Erythroblast (primary cell): ENCODE results near the gene RSAD1.

ENCODE experiments used
- DNase-seq, 2 experiments: peaks; one replicate each; lab custom pipeline; 2025; lab: John Stamatoyannopoulos, UW
- GATA1 ChIP-seq: IDR thresholded peaks from 2 replicates; pipeline ENCODE4 v1.6.1; 2011; ENCODE audit warnings: low read depth, mild to moderate bottlenecking, control low read depth, low read length, moderate library complexity
- POLR2A ChIP-seq: IDR thresholded peaks from 2 replicates; pipeline ENCODE4 v1.6.1; 2011; ENCODE audit warnings: mild to moderate bottlenecking, low read length

The RSAD1 gene

DNA sequence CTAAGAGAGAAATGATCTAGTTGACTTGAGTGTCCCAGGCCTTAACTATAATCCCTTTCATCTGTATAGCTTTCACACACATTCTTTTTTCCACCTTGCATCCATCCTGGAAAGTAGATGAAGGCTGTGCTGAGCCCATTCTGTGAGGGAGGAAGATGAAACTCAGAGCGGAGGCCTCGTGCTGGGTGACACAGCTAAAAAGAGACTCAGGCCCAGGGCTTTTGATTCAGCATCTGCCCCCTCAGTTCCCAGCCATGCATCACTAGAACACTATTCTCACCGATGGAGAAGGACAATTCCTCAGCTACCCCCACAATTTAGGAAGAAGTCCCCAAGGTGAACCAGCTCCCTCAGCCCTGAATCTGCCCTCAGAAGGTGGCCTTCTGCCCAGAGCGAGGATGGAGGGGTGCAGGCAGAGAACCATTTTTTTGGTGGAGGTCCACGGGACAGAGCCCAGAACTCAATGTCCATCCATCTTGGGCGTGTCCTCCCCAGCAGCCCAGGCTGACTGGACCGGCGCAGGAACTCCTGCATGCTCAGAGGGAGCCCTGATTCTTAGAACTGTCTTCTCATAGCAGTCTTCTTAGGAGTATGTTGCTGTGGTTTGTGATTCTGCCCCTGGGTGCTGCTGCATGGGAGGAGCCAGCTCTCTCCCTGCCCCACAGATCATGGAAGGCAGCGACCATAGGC, 23.8 kb downstream of the RSAD1 start:
- no peak for DNase-seq
- no peak for TF ChIP-seq POLR2A
- TF ChIP-seq GATA1, result no peak

DNA sequence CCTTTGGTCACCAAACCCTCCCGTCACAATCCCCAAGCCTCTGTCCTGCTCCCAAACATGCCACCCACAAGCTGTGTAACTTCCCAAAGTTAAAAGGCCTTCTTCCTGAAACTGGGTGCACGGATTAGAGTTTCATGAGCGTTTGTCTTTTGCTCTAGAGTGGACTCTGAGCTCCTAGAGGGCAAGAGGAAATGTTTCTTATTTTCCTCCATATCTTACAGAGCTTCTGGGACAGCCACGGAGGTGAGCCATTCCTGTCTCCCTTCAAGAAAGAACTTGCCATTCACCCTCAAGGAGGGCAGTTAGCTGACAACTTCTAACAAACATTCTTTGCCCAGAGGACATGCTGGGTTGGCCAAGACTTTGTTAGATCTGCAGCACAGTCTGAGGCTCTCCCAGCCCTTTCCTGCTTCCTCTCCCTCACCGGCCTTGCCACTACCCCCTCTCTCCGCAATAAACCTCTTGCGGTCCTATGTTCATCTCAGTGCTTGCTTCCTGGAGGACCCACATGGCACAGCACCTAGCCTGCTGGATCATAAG, 27.0 kb downstream of the RSAD1 start:
- no peak for DNase-seq
- no peak for TF ChIP-seq POLR2A
- TF ChIP-seq GATA1, result no peak

DNA sequence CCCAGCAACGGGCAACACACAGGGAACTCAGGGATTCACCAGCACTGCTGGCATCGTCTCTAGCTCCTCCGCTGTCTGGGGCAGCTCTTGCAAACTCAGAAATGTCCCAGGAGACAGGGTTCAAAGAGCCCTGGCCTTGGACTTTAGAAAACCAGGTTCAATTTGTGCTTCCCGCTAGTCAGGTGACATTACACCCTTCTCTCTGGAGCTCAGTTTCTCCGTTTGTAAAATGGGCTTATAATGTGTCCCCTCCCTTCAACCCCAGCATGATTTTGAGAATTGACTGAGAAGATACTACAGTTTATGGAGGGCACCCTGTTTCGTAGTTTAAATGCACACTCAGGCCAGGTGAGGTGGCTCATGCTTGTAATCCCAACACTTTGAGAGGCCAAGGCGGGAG, 27.6 kb downstream of the RSAD1 start:
- TF ChIP-seq POLR2A, result no peak
- no peak for TF ChIP-seq GATA1
- DNase-seq, result no peak

DNA sequence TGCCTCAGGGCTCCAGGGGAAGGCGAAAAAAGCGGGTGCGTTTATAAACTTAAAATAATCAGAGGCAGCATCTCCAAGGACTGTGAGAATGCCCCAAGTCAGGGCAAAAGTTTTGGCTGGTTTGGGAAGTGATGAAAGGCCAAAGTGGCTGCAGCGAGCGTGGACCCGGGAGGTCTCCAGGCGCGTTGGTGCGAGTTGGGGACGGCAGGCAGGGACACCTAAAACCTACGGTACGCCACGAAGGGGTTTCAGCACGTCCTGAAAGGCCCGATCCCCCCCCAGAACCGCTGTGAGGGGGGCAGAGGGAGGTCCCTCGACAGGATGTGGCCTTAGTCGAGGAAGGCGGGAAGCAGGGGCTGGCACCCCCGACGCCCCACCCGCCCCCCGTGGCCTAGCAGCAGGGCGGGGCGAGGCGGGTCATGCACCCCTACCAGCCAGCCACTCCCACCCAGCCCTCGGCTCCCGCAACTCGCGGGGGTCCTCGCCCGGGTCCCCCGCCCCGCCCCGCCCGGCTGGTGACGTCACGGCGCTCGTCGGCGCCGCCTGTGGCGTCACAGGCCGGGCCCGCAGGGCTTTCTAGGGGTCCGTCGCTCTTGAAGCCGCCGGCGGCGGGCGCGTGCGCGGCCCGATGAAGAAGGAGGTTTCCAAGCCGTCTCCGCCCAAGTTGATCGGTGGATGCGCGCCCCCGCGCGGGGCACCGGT, 29.4 kb downstream of the RSAD1 start, which contains the start of gene MYCBPAP:
MYCBPAP (plus strand) TSS at position 569 of the 702 bp plus-strand sequence. CDS start 236 bp downstream, outside the sequence.
- DNase-seq, result peak; percentile 92
- TF ChIP-seq GATA1, result no peak
- no peak for TF ChIP-seq POLR2A

DNA sequence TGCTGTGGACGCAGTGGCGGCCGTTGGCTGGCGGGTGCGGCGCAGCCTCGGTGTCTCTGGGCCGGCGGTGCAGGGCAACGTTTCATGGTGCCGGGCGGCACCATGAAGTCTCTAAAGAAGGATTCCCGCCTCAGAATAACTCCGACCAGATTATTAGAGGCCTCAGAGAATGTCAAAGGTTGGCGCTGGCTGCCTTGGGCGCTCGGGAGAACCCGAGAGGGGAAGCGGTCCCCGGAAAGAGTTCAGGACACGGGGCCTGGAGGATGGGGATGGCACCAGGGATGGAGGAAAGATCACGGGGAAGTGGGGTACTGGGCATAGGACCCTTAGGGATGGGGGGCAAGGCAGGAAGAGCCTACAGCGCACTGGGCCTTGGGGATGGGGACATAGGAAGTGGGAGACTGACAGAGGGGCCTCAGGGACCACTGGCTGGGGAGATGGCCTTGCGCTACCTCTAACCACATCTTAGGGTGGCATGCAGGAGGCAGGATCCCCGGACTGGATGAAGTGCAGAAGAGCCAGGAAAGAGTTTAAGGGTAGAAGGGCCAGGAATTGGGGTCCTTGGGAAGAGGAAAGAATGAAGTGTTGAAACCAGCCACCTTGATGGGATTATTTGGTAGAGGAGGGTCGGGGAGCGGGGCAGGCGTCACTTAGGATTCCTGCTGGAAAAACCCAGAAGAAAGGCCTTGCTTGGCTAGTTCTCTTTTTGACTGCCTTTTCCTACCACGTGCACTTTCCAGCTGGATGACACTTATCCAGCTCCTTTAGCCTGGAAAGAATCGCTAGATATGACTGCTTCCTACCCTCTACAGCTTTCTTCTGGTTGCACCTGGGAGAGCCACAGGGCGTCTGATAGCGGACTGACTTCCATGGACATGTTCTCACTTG, 30.2 kb downstream of the RSAD1 start:
- TF ChIP-seq GATA1, result no peak
- TF ChIP-seq POLR2A, result peak; percentile 77

DNA sequence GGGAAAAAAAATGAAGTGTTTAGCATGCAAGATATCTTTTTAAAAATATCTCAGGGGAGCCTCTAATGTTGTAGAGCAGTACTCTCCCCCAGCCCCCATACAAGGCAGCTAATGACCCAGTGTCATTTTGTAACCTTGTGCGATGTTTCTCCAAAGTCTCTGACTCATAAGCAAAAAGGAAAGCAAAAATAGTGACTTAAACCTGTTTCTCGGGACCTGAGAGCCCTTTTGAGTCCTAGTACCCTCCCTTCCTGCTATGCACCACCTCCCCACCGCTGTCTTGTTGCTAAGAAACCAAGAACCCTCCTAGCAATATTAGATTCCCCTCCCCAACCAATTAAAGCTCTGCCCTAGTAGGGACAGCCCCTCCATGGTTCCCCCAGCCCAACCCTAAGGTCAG, 32.4 kb downstream of the RSAD1 start:
- TF ChIP-seq GATA1 (no peak), POLR2A (no peak)
- no peak for DNase-seq

More for the DNA sequence above, 30.2 kb downstream of the RSAD1 start:
- peak in 1 of 2 experiments; percentile 34 for DNase-seq

DNA sequence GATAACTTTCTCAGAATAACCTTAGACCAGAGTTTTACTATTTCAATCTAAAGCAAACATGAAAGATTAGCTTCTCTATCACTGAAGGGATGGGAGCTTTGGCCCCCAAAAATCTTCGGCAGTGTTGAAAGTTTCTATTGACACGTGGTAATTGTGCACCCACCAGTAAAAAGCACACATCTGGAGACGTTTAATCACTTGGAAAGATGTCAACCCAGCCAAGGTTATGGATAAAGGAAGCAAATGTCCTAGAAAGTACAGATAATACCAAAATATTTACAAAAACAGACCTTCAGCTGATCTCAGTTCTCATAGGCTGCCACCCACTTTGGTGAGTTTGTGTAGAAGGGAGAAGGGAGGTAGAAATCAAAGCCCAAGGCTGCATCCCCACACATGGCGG, 34.8 kb downstream of the RSAD1 start:
- TF ChIP-seq POLR2A (no peak), GATA1 (no peak)
- no peak for DNase-seq

DNA sequence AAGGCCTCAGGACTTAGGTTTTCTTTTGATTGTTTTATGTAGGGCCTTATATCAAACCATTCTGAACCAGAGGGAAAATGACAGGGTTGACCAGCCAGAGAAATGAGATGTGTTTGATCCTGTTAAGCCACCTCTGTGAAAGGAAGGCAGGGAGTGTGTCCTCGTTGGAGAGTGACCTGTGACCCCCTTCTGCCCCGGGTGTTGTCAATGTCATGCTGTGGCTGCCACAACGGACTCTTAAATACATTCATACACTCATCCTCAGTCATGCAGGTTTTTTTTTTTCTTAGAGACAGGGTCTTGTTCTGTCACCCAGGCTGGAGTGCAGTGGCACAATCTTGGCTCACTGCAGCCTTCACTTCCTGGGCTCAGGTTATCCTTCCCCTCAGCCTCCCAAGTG, 35.7 kb downstream of the RSAD1 start:
- no peak for TF ChIP-seq GATA1
- no peak for TF ChIP-seq POLR2A
- no peak for DNase-seq

DNA sequence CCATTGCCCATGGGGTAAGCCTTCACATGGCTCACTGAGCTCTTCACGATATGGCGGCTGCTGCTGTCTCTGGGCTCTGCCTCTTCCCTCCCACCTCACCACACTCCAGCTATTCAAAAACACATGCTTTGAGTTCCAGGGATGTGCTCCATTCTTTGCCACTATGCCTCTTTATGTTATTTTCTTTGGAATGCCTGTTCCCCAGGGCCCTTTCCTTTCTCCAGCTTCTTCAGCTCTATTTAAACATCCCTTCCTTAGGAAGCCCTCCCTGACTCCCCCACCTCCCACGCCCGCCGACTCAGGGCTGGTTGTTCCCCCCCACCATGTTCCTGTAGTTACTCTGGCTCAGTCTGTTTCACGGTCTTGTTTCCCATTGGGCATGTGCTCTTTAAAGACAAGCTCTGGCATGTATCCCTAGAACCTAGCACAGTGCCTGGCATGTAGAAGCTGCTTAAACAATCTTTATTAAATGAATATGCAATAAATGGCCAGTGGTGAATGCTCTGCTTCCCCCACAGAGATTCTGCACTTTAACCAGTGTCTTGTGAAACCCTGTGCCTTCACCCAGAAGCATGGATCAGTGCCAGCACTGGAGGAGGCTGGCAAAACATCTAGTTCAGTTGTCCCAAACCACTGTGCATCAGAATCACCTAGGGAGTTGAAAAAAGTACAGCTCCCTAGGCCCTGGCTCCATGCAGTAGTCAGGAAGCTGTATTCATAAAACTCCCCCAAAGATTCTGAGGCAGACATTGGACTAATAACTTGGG, 36.5 kb downstream of the RSAD1 start:
- TF ChIP-seq POLR2A (no peak), GATA1 (no peak)

DNA sequence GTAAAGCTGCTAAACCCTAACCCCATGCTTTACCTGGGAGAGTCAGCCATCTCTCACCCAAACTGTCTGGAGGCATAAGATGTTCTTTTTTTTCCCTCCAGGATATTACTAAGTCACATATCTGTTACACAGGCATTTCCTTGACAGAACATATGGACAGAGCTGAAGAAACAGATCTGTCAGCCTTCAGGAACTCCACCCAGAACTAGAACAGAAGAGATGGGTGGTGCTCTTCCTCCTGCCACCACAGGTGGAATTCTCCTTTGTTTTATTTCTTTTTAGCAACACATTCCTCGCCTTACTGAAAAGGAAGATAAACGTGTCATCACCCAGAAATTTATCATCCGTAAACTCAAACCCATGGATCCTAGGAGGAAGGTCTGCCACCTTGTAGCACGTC, 38.4 kb downstream of the RSAD1 start:
- no peak for TF ChIP-seq GATA1
- TF ChIP-seq POLR2A, result no peak
- no peak for DNase-seq

More for the DNA sequence above, 36.5 kb downstream of the RSAD1 start:
- no peak for DNase-seq

DNA sequence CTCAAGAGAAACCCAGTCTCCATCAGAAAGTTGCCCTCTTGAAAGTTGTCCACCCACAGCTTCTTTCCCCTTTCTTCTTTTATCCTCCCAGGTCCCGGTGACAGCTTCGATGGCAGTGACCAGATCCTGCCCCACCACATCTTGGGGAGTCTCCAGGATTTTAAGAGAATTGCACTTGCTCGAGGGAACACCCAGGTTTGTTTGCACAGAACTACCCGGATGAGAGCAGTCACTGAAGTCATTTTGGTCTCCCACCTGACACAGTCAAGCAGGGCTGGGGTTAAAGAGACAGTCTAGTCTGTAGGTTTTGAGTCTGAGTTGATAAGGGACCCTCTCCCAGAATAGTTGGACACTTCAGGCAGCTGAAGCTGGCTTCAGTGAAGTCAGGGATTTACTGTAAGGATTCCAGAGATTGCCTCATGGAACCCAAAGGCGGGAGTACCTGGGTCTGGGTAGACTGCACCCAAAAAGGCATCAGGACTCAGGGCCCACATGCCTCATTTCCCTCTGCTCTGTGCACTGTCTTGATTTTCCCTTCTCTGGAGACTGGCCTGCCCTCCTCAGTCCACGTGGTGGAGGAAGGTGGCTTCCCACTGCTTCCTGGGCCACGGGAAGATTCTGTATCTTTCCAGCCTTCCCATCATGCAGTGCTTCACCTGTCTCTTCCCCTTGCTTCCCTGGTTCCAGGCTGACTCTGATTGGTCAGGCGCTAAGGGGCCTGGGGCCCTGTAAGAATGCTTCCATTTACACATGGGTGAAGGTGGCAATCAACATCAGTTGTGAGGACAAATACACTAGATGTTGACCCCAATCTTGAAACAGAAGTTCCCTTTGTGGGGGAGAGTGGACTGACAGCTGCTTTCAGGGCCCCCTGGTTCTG, 39.1 kb downstream of the RSAD1 start:
- DNase-seq, result no peak
- TF ChIP-seq GATA1 (no peak), POLR2A (no peak)
